NCI-H1105 (cell line): ENCODE measurements around the gene ELFN1.
A peak's percentile ranks its signal among the peaks of the same experiment; 100 is the strongest.
"Not testable (repeated sequence)": the region's sequence is repeated elsewhere in the genome, so short reads cannot be mapped to it uniquely, and the experiment has no call there.

Experiments used
- DNase-seq: peaks from one replicate; lab custom pipeline; 2025; lab: John Stamatoyannopoulos, UW

Gene ELFN1

GRCh38 chr7:1758028-1758858, 88.2 kb downstream of the ELFN1 start:
- DNase-seq, result peak; percentile 37

DNA sequence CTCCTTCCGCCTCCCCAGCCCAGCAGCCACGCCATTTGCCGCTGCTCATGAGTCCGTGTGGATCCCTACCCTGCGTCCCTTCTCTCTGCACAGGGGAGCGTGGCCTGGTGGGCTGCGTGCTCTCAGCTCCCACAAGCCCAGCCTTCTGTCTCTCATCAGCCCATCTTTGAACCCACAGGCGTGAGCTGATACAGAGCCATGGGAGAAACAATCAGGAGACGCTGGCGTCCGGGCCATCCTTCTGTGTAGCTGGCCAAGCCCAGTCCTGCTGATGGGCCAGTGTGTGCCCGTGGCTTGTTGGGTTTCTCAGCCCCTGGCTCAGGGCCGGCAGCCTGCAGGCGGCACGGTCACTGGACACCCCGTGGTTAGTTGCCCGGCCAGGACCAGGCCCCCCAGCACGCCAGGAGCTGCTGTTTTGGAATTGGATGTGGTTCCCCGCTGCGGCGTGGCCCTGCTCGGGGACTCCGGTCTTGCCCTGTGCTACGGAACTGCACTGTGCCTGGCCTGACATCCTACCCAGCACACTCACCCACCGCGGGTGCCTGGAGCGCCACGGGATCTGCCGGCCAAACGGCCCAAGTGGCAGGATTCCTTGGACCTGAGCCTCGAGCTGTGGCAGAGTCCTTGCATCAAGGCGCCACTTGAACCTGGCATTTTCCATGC, 88.9 kb downstream of the ELFN1 start:
- DNase-seq, result no peak

- DNase-seq, result no peak
Measured at GRCh38 chr7:1761097-1761496, 91.0 kb downstream of the ELFN1 start.

GRCh38 chr7:1761774-1762173, 91.7 kb downstream of the ELFN1 start:
- no peak for DNase-seq

DNA sequence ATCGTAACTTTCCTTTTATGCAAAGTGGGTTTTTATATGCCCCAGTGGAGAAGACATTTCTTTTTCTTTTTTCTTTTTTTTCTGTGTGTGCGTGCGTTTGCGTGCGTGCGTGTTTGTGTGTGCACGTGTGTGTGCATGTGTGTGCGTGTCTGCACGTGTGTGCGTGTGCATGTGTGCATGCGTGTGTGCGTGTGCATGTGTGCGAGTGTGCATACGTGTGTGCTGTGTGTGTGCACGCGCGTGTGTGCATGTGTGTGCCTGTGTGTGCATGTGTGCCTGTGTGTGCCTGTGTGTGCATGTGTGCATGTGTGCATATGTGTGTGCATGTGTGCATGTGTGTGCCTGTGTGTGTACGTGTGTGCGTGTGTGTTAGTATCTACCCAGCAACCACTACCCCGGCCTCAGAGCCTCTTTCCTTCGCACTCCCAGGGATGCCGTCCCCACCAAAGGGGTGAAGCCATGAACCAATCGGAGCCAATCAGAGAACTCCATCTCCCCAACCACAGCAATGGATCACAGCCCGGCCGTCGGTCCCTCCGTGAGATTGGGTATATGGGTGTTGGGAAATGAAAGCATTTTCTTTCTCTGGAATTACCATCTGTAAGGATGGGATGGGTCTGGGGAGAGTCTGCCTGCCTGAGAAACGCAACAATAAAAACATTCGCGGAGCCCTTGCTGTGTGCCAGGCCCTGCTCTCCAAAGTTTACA, 92.3 kb downstream of the ELFN1 start:
- DNase-seq, result no peak

DNA sequence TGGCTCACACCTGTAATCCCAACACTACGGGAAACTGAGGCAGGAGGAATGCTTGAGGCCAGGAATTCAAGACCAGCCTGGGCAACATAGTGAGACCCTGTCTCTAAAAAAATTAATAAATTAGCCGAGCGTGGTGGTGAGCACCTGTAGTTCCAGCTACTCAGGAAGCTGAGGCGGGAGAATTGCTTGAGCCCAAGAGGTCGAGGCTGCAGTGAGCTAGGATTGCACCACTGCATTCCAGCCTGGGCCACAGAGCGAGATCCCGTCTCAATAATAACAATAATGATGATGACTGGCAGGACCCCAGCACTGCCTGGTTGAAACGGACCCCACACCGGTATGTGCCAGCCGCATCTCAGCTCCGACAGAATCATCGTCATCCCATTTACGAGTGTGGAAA, 93.0 kb downstream of the ELFN1 start:
- DNase-seq, result no peak

DNA sequence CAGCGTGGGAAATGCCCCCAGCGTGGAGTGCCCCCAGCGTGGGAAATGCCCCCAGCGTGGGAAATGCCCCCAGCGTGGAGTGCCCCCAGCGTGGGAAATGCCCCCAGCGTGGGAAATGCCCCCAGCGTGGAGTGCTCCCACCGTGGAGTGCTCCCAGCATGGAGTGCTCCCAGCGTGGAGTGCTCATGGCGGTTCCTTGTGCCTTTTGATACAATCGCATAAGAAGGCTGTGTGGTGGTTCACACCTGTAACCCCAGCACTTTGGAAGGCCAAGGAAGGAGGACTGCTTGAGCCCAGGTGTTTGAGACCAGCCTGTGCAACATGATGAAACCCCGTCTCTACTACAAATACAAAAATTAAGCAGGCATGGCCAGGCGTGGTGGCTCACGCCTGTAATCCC, 93.8 kb downstream of the ELFN1 start:
- not testable (repeated sequence) for DNase-seq

- DNase-seq, result no peak
Measured at GRCh38 chr7:1765336-1765735, 95.3 kb downstream of the ELFN1 start.

DNA sequence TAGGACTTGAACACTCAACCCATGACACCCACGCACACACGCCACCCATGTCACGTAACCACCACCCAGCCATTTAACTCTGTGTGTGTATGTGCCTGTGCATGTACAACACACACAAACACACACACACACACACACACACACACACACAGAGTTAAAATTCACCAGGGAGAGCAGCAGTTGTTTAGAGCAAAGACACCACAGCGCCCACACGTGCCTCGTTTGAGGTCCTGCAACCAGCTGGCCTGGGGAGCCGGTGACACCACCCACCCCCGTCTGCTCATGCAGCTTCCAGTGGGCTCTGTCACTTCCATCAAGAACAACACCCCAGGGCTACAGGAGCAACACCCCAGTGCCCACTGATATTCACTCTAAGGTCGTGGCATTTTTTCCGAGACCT, 97.4 kb downstream of the ELFN1 start:
- no peak for DNase-seq

GRCh38 chr7:1768832-1769231, 98.8 kb downstream of the ELFN1 start:
- no peak for DNase-seq

DNA sequence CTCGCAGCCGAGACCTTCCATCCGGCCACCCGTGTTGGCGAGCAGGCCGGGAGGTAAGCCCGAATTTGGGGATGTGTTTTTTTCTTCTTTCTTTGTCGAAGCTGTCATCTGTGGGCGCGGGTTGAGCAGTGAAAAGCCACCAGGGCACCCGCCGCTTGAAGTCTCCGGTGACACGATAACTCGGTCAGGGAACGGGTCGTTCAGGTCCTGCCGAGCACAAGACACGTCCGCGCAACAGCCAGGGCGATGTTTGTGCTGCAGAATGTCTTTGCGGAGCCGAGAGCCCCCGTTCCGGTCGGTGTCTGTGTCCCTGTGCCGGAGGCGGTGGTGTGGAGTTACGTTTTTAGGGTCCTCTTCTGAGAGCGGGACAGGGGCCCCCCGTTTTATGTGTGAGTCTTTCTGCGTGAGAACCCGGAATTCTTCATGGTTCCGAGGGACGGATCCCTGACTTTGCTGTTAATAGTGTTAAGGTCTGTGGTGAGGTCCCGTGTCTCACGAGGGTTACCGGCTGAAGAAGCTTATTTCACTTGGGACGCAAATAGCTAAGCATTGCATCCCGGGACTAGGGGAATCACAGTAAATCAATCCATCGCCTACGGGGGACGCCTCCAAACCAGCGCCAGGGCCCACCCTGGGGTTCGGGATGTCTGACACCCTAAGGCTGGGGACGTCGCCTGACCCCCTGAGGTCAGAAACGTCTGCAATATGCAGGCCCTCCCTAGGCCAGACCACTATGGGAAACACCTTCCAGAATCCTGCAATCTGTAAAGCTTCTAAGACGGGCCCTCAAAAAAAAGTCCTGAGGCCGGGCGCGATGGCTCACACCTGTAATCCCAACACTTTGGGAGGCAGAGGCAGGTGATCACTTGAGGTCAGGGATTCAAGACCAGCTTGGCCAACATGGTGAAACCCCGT, 99.5 kb downstream of the ELFN1 start:
- no peak for DNase-seq

DNA sequence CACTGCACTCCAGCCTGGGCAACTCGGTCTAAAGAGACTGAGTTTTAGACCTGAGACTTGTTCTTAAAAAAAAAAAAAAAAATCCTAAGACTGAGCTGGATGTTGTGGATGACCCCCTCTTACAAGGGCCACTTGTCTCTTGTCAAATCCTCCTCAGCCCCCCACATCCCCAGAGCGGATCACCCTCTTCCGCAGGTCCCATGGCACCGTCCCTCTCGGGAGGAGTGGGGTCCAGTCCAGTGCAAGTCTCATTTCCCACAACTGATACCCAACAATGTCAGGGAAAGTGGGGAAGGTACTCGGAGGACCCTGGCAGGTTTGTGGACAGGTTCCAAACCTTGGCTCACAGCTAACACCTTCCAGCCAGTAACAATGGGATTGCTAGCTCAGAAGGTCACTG, 100.3 kb downstream of the ELFN1 start:
- no peak for DNase-seq

GRCh38 chr7:1775389-1775788, 105.3 kb downstream of the ELFN1 start:
- DNase-seq, result no peak

DNA sequence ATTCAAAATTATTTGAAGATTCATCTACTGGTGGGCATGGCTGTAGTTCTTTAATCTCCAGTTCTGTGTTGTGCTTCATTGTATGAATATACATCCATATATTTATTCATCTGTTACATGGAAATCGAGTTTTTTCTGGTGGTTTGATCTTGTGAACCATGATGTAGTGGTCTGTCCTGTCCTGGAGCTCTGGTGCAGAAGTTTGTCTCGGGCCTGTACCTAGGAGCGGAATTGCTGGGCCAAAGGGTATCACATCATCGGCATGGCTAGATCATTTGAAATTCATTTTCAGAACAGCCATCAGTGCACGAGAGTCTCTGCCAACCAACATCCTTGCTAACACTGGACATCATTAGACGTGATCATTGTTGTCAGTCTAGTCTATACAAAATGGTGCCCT, 107.0 kb downstream of the ELFN1 start:
- DNase-seq, result no peak

GRCh38 chr7:1779445-1779844, 109.4 kb downstream of the ELFN1 start:
- no peak for DNase-seq

DNA sequence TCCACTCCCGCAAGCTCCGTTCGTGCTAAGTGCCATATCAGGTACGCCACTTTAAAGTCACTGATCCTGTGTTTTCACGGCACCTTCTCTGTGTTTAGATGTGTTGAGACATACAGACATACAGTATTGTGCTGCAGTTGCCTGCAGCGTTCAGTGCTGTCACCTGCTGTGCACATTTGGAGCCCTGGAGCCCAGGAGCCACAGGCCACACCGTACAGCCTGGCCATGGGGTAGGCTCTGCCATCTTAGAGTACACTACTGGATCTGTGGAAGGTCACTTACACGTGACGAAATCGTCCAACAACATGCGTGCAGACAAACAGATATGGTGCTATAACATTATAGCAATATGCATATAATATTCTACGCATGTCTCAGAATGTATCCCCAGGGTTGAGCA, 111.3 kb downstream of the ELFN1 start:
- DNase-seq, result no peak

DNA sequence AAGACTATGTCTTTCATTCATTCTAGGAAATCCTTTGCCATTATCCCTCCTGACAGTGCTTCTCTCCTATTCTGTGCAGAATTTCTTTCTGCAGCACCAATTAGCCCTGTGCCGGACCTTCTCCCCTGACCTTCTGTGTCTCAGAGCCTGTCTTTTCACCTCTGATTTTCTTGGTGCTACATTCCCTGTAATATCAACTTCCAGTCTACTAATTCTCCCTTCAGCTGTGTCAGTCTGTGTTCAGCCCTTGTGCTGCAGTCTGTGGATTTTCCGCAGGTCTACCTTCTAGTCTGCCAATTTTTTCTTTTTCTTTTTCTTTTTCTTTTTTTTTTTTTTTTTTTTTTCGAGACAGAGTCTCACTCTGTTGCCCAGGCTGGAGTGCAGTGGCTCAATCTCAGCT, 115.8 kb downstream of the ELFN1 start:
- DNase-seq, result no peak

- DNase-seq, result no peak
Measured at GRCh38 chr7:1787241-1787640, 117.2 kb downstream of the ELFN1 start.

GRCh38 chr7:1787681-1788235, 117.7 kb downstream of the ELFN1 start:
- DNase-seq, result no peak

DNA sequence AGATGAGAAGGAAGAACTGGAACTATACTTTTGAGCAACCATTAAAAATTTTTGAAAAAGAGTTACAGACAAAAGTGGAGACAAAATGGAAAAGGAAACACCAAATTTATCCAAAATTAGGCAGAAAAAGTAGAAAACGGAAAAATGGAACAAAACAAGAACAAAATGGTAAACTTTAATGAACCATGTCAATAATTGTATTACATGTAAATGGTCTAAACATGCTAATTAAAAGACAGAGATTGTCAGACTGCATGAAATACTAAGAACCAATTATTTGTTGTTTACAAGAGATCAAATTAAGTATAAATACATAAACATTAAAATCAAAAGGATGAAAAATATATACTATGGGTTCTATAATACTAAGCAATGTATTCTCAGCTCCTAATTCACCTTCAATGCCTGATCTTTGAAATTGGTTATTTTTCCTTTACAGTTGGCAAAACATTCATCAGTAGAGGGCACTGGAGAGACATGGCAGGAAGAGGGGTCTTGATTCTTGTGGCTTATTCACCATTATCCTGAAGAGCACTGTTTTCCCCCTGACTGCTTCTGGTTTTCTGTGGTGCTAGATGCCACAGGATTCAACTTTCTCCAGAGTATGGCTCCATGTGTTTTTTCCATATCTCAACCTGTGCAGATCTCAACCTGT, 124.9 kb downstream of the ELFN1 start:
- no peak for DNase-seq
